ENCODE results near the gene TNFRSF1B.

DNA sequence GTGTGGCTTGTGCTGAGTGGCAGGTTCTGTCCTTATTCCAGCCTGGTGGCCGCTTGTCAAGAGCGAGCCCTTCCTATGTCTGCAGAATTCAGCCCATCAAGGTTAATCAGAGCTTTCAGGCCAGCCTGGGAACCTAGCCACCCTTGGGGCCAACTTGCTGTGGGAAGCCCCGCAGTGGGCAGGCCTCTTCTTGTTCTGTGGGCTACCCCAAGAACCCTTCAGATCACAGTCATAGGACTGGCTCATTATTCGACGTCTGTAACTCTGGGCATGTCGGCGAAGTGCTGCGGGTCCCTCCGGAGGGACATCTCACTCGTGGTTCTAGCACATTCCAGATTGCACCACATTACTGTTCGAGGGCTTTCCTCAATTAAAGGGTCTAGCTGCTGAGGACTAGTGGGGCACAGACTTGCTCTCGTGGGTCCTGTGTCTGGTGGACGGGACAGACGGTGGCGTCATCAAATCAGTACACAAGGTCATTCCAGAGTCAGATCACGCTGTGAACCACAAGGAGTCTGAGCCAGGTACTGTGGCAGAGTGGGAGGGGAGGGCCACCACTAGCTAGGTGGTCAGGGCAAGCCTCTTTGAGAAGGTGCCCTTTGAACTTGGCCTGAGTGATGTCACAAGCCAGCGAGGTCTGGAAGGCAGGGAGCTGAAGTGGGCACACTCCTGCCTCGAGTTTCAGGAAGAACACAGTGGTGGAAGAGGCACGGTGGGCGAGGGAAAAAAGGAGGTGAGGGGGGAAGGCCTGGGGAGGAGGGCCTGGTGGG lies 20.3 kb upstream of the TNFRSF1B start:
- TF ChIP-seq CTCF (conservative IDR thresholded peaks at IDR 0.05; ENCODE audit: low read depth in 2 of 2) (no peak), CREB1 (CRISPR knock-in tag; IDR thresholded peaks at IDR 0.05; ENCODE audit: low read depth) (no peak), POLR2AphosphoS5 (IDR thresholded peaks at IDR 0.05; ENCODE audit: low read depth) (no peak), EZH2 (IDR thresholded peaks at IDR 0.05; ENCODE audit: low read depth, unreplicated experiment) (no peak), EZH2phosphoT487 (IDR thresholded peaks at IDR 0.05; ENCODE audit: unreplicated experiment) (no peak), ETS1 (IDR thresholded peaks at IDR 0.05) (no peak), REST (IDR thresholded peaks at IDR 0.05; ENCODE audit: unreplicated experiment) (no peak), JUNB (IDR thresholded peaks at IDR 0.05; ENCODE audit: unreplicated experiment) (no peak), STAT1 (IDR thresholded peaks at IDR 0.05; ENCODE audit: unreplicated experiment) (no peak), ZNF331 (CRISPR knock-in tag; IDR thresholded peaks at IDR 0.05; ENCODE audit: low read depth) (no peak), NANOG (IDR thresholded peaks at IDR 0.05; ENCODE audit: borderline replicate concordance) (no peak), ZNF114 (CRISPR knock-in tag; IDR thresholded peaks at IDR 0.05) (no peak)

Measured in GM23338 (cell line).